H9 (cell line): Measurements from ENCODE around the gene SMIM3. TPM values are rescaled to one million over a fixed set of nuclear protein-coding genes. Genes with fewer than 3 reads are reported as not detected.

Experiments used
- DNase-seq: peaks from one replicate; pipeline ENCODE4 v3.0.0-alpha.2; 2017
- H2AFZ ChIP-seq: one replicate; pipeline ENCODE4 v1.6.1; 2013; ENCODE audit warnings: mild to moderate bottlenecking, low read length, control low read depth, moderate library complexity
- H2AK5ac ChIP-seq: 2 replicates; pipeline ENCODE4 v1.6.1; 2013; ENCODE audit warnings: low read length, control low read depth, mixed read lengths; ENCODE audit not compliant: insufficient read length
- H2BK120ac ChIP-seq: one replicate; pipeline ENCODE4 v1.6.1; 2013; ENCODE audit warnings: low read depth, mild to moderate bottlenecking, low read length, control low read depth, inconsistent platforms; ENCODE audit not compliant: poor library complexity, severe bottlenecking
- H2BK12ac ChIP-seq: 2 replicates; pipeline ENCODE4 v1.6.1; 2013; ENCODE audit warnings: low read length, control low read depth, mixed read lengths, low read depth; ENCODE audit not compliant: insufficient read length
- H2BK15ac ChIP-seq: 2 replicates; pipeline ENCODE4 v1.6.1; 2013; ENCODE audit warnings: low read depth, low read length, control low read depth
- H2BK20ac ChIP-seq: one replicate; pipeline ENCODE4 v1.6.1; 2013; ENCODE audit warnings: low read depth, mild to moderate bottlenecking, low read length, control low read depth, inconsistent platforms; ENCODE audit not compliant: poor library complexity, severe bottlenecking
- H2BK5ac ChIP-seq: 2 replicates; pipeline ENCODE4 v1.6.1; 2013; ENCODE audit warnings: low read length, control low read depth, mixed read lengths; ENCODE audit not compliant: insufficient read length
- H3K14ac ChIP-seq: 2 replicates; pipeline ENCODE4 v1.6.1; 2013; ENCODE audit warnings: low read length, control low read depth; ENCODE audit not compliant: insufficient read depth
- H3K18ac ChIP-seq: 2 replicates; pipeline ENCODE4 v1.6.1; 2013; ENCODE audit warnings: low read depth, mild to moderate bottlenecking, mixed read lengths, low read length, control low read depth; ENCODE audit not compliant: insufficient read length
- H3K23ac ChIP-seq: 2 replicates; pipeline ENCODE4 v1.6.1; 2013; ENCODE audit warnings: low read length, control low read depth, mixed read lengths, low read depth; ENCODE audit not compliant: insufficient read length
- H3K23me2 ChIP-seq: 2 replicates; pipeline ENCODE4 v1.6.1; 2013; ENCODE audit warnings: low read depth, mild to moderate bottlenecking, mixed read lengths, low read length, control low read depth; ENCODE audit not compliant: insufficient read length, poor library complexity, severe bottlenecking
- H3K27ac ChIP-seq: 2 replicates; pipeline ENCODE4 v1.5.1; 2013; ENCODE audit warnings: low read length, control low read depth, mixed read lengths, low read depth; ENCODE audit not compliant: insufficient read length
- H3K27me3 ChIP-seq: 2 replicates; pipeline ENCODE4 v1.6.1; 2013; ENCODE audit warnings: low read length, control low read depth, inconsistent platforms; ENCODE audit not compliant: insufficient read depth
- H3K4ac ChIP-seq: 2 replicates; pipeline ENCODE4 v1.6.1; 2013; ENCODE audit warnings: low read depth, mild to moderate bottlenecking, control low read depth, inconsistent platforms, low read length, moderate library complexity
- H3K4me1 ChIP-seq: 2 replicates; pipeline ENCODE4 v1.6.1; 2013; ENCODE audit warnings: low read length, control low read depth, inconsistent platforms; ENCODE audit not compliant: insufficient read depth
- H3K4me2 ChIP-seq: 2 replicates; pipeline ENCODE4 v1.6.1; 2013; ENCODE audit warnings: low read length, control low read depth, mixed read lengths; ENCODE audit not compliant: insufficient read length, insufficient read depth
- H3K56ac ChIP-seq: 2 replicates; pipeline ENCODE4 v1.6.1; 2013; ENCODE audit warnings: low read depth, mild to moderate bottlenecking, mixed read lengths, low read length, control low read depth; ENCODE audit not compliant: insufficient read length
- H3K79me1 ChIP-seq: 2 replicates; pipeline ENCODE4 v1.6.1; 2013; ENCODE audit warnings: low read depth, mild to moderate bottlenecking, moderate library complexity, low read length, control low read depth, inconsistent platforms; ENCODE audit not compliant: insufficient read depth, poor library complexity, severe bottlenecking
- H3K79me2 ChIP-seq: 2 replicates; pipeline ENCODE4 v1.6.1; 2013; ENCODE audit warnings: low read length, control low read depth, inconsistent platforms; ENCODE audit not compliant: insufficient read depth
- H3K9ac ChIP-seq: 2 replicates; pipeline ENCODE4 v1.6.1; 2013; ENCODE audit warnings: low read length, control low read depth, mixed read lengths; ENCODE audit not compliant: insufficient read length; ENCODE audit errors: extremely low read depth
- H3K9me3 ChIP-seq: one replicate; pipeline ENCODE4 v1.6.1; 2013; ENCODE audit warnings: low read depth, low read length, inconsistent platforms; ENCODE audit not compliant: control insufficient read depth
- H3T11ph ChIP-seq: one replicate; pipeline ENCODE4 v1.6.1; 2013; ENCODE audit warnings: mild to moderate bottlenecking, low read length, control low read depth, inconsistent platforms
- H4K20me1 ChIP-seq: one replicate; pipeline ENCODE4 v1.6.1; 2013; ENCODE audit not compliant: control insufficient read depth, insufficient read length, insufficient read depth
- H4K5ac ChIP-seq: 2 replicates; pipeline ENCODE4 v1.6.1; 2013; ENCODE audit warnings: low read depth, mild to moderate bottlenecking, mixed read lengths, low read length, control low read depth; ENCODE audit not compliant: insufficient read length
- H4K8ac ChIP-seq: replicated peaks from 2 replicates; pipeline ENCODE4 v1.6.1; 2013; ENCODE audit warnings: low read length, control low read depth, mixed read lengths, low read depth; ENCODE audit not compliant: insufficient read length
- H4K91ac ChIP-seq: 2 replicates; pipeline ENCODE4 v1.6.1; 2013; ENCODE audit warnings: low read depth, mild to moderate bottlenecking, moderate library complexity, mixed read lengths, low read length, control low read depth; ENCODE audit not compliant: insufficient read length
- H3K27ac Mint-ChIP-seq, 3 experiments: 2 replicates in 2 of 3; 3 replicates in 1 of 3; pipeline ENCODE4 v1.8.0; 2020 to 2021; ENCODE audit warnings: mixed read lengths in 3 of 3, mild to moderate bottlenecking in 1 of 3, moderate library complexity in 1 of 3
- H3K27me3 Mint-ChIP-seq: 2 replicates; pipeline ENCODE4 v1.8.0; 2021; ENCODE audit warnings: low read depth, mild to moderate bottlenecking, moderate library complexity, mixed read lengths
- H3K36me3 Mint-ChIP-seq, 3 experiments: 2 replicates in 2 of 3; 3 replicates in 1 of 3; pipeline ENCODE4 v1.8.0; 2020 to 2021; ENCODE audit warnings: low read depth in 3 of 3, mixed read lengths in 3 of 3; ENCODE audit not compliant: insufficient read depth in 1 of 3
- H3K4me1 Mint-ChIP-seq, 2 experiments: 2 replicates each; pipeline ENCODE4 v1.8.0; 2020; ENCODE audit warnings: mixed read lengths in 2 of 2
- H3K4me3 Mint-ChIP-seq, 2 experiments: 2 replicates in 1 of 2; 3 replicates in 1 of 2; pipeline ENCODE4 v1.8.0; 2020 to 2021; ENCODE audit warnings: mild to moderate bottlenecking in 2 of 2, mixed read lengths in 2 of 2, moderate library complexity in 1 of 2
- H3K9me3 Mint-ChIP-seq, 2 experiments: 2 replicates in 1 of 2; 3 replicates in 1 of 2; pipeline ENCODE4 v1.8.0; 2020; ENCODE audit warnings: mild to moderate bottlenecking in 2 of 2, mixed read lengths in 2 of 2, moderate library complexity in 1 of 2
- CTCF ChIP-seq: fragments of 200-600 bp; sonication (generic); conservative IDR thresholded peaks from 3 replicates; pipeline ENCODE4 v1.8.0; 2021; ENCODE audit warnings: antibody characterized with exemption, mild to moderate bottlenecking
- total RNA-seq: library from RNA; stranded (reverse); gene quantifications from 2 replicates; pipeline ENCODE4 v1.2.1, GENCODE V29; 2021

Gene SMIM3
- total RNA-seq, 1 experiment from 2014 or later, result 42.0 TPM

DNA sequence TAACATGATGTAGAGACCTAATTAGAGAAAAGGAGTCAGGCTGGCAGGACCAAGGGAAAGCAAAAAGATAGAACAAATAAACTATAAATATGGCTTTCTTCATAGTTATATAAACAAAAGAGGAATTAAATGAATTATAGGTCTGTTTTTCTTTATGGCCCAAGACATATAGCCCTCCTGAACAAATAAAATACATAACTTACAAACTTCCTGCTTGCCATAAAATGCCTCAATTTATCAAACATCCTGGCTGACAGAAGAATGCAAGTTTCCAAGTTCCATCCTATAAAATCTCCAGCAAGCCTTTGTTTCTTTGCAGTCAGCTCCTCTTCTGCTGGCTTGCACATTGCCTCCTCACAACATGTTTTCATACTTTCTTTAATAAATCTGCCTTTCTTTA lies 36.5 kb downstream of the SMIM3 start:
- Histone ChIP-seq H4K8ac (no peak overlapping the region), H3K56ac (no peak overlapping the region), H3K14ac (no peak overlapping the region), H3K23ac (no peak overlapping the region), H3K9me3 (no peaks in the 10 kb centered on the region), H3K27me3 (no peaks in the 10 kb centered on the region), H2AK5ac (no peak overlapping the region), H3K79me2 (no peaks in the 10 kb centered on the region), H3K4me2 (no peak overlapping the region), H2AFZ (no peak overlapping the region), H3K23me2 (no peaks in the 10 kb centered on the region), H4K91ac (no peak overlapping the region), H2BK120ac (no peak overlapping the region), H2BK5ac (no peak overlapping the region), H2BK12ac (no peak overlapping the region), H3K18ac (no peak overlapping the region), H3K27ac (no peak overlapping the region), H3K79me1 (no peaks in the 10 kb centered on the region), H4K5ac (no peak overlapping the region), H2BK20ac (no peak overlapping the region), H3K4me1 (peaks cover 2% of the 10 kb centered on the region; the same call in 1 of the 2 replicates), H3K9ac (no peak overlapping the region), H3T11ph (no peak overlapping the region), H2BK15ac (no peak overlapping the region), H4K20me1 (no peaks in the 10 kb centered on the region), H3K4ac (no peak overlapping the region)
- no peaks in the 10 kb centered on the region for H3K27me3 Mint-ChIP-seq
- peaks cover 12 to 19% of the 10 kb centered on the region in 2 experiments for H3K4me1 Mint-ChIP-seq
- peaks cover 19 to 23% of the 10 kb centered on the region in 2 experiments; a peak in 4 of 5 replicates for H3K9me3 Mint-ChIP-seq
- TF ChIP-seq CTCF, result no peak
- H3K36me3 Mint-ChIP-seq, result peaks cover 2 to 11% (median 5%) of the 10 kb centered on the region in 3 experiments; a peak in 4 of 7 replicates
- no peak overlapping the region for H3K27ac Mint-ChIP-seq
- no peak overlapping the region for H3K4me3 Mint-ChIP-seq
- DNase-seq, result no peak
